Measurements from ENCODE around the gene PPA1.

- TF ChIP-seq POLR2AphosphoS5 (IDR thresholded peaks at IDR 0.05; ENCODE audit: low read depth, low read length) (no peak), POLR2A (IDR thresholded peaks at IDR 0.05; ENCODE audit: low read depth, low read length) (no peak), TAF1 (IDR thresholded peaks at IDR 0.05; ENCODE audit: low read depth, low read length) (no peak)
These were observed 66.0 kb downstream of the PPA1 start for GRCh38 chr10:70167246-70167645.
